DOHH2 (cell line): ENCODE results near the gene BAG5.

Experiments used
- H3F3A ChIP-seq: fragments of 200-600 bp; sonication (generic), shearing (Covaris generic); 2 replicates; pipeline ENCODE4 v1.6.0; 2016; ENCODE audit warnings: antibody characterized with exemption, mild to moderate bottlenecking; ENCODE audit not compliant: control insufficient read depth, insufficient read depth
- H3K27ac ChIP-seq: fragments of 200-600 bp; sonication (generic); 2 replicates; pipeline ENCODE4 v1.5.1; 2014; ENCODE audit warnings: low read depth, mild to moderate bottlenecking, low read length, moderate library complexity
- H3K27me3 ChIP-seq: fragments of 200-600 bp; sonication (generic); 2 replicates; pipeline ENCODE4 v1.6.1; 2014; ENCODE audit warnings: mild to moderate bottlenecking, low read length, mixed read lengths; ENCODE audit not compliant: control insufficient read depth
- H3K36me3 ChIP-seq: fragments of 200-600 bp; sonication (generic); 2 replicates; pipeline ENCODE4 v1.6.1; 2014; ENCODE audit warnings: mild to moderate bottlenecking, low read length, moderate library complexity, mixed read lengths; ENCODE audit not compliant: control insufficient read depth
- H3K4me1 ChIP-seq: fragments of 200-600 bp; sonication (generic); 2 replicates; pipeline ENCODE4 v1.6.1; 2014; ENCODE audit warnings: mild to moderate bottlenecking, low read length, mixed read lengths; ENCODE audit not compliant: control insufficient read depth
- H3K4me2 ChIP-seq: fragments of 200-600 bp; sonication (generic); 2 replicates; pipeline ENCODE4 v1.6.0; 2014; ENCODE audit warnings: mild to moderate bottlenecking, low read length, moderate library complexity
- H3K4me3 ChIP-seq: fragments of 200-600 bp; sonication (generic); 2 replicates; pipeline ENCODE4 v1.5.1; 2014; ENCODE audit warnings: mild to moderate bottlenecking, low read length, mixed read lengths
- H3K79me2 ChIP-seq: fragments of 200-600 bp; sonication (generic); 2 replicates; pipeline ENCODE4 v1.6.1; 2014; ENCODE audit warnings: mild to moderate bottlenecking, low read length, mixed read lengths; ENCODE audit not compliant: control insufficient read depth
- H3K9me2 ChIP-seq: fragments of 200-600 bp; sonication (generic); replicated peaks from 2 replicates; pipeline ENCODE4 v1.6.1; 2014; ENCODE audit warnings: mild to moderate bottlenecking, low read length, mixed read lengths; ENCODE audit not compliant: control insufficient read depth
- H3K9me3 ChIP-seq: fragments of 200-600 bp; sonication (generic); 2 replicates; pipeline ENCODE4 v1.6.1; 2014; ENCODE audit warnings: antibody characterized with exemption, low read length, mixed read lengths; ENCODE audit not compliant: control insufficient read depth, insufficient read depth
- H4K20me1 ChIP-seq: fragments of 200-600 bp; sonication (generic); 2 replicates; pipeline ENCODE4 v1.6.0; 2014; ENCODE audit warnings: low read depth, mild to moderate bottlenecking, antibody characterized with exemption, low read length, moderate library complexity; ENCODE audit not compliant: control insufficient read depth, insufficient read depth
- CTCF ChIP-seq: fragments of 200-600 bp; sonication (generic); IDR thresholded peaks from one replicate; pipeline ENCODE4 v1.5.1; 2014; ENCODE audit warnings: antibody characterized with exemption, mild to moderate bottlenecking, low read depth, low read length; ENCODE audit not compliant: poor library complexity, severe bottlenecking
- EZH2phosphoT487 ChIP-seq: fragments of 200-600 bp; sonication (generic); IDR thresholded peaks from 2 replicates; pipeline ENCODE4 v1.6.1; 2017; ENCODE audit warnings: borderline replicate concordance, mild to moderate bottlenecking, antibody characterized with exemption, low read length, moderate library complexity, mixed read lengths

BAG5 gene

GRCh38 chr14:103543140-103543539 is 19.3 kb downstream of the BAG5 start:
- H3F3A ChIP-seq: no peaks in the 10 kb centered on the region
- H3K4me1 ChIP-seq: peaks cover 7% of the 10 kb centered on the region
- H4K20me1 ChIP-seq: no peaks in the 10 kb centered on the region
- TF ChIP-seq CTCF (no peak), EZH2phosphoT487 (no peak)
- peaks cover 4% of the 10 kb centered on the region for H3K27me3 ChIP-seq
- H3K27ac ChIP-seq: no peak overlapping the region
- H3K36me3 ChIP-seq: no peaks in the 10 kb centered on the region
- no peaks in the 10 kb centered on the region for H3K9me3 ChIP-seq
- no peak overlapping the region for H3K4me2 ChIP-seq
- H3K9me2 ChIP-seq: no peaks in the 10 kb centered on the region
- H3K79me2 ChIP-seq: no peaks in the 10 kb centered on the region
- H3K4me3 ChIP-seq: no peak overlapping the region

- Histone ChIP-seq H3F3A (no peaks in the 10 kb centered on the region), H3K4me2 (no peak overlapping the region), H3K79me2 (no peaks in the 10 kb centered on the region), H3K36me3 (no peaks in the 10 kb centered on the region), H3K9me2 (no peaks in the 10 kb centered on the region), H4K20me1 (no peaks in the 10 kb centered on the region), H3K4me3 (no peak overlapping the region), H3K27me3 (peaks cover 4% of the 10 kb centered on the region), H3K27ac (no peak overlapping the region), H3K4me1 (peaks cover 7% of the 10 kb centered on the region), H3K9me3 (no peaks in the 10 kb centered on the region)
- no peak for TF ChIP-seq CTCF
- no peak for TF ChIP-seq EZH2phosphoT487
Measured at GRCh38 chr14:103542605-103543088, 19.8 kb downstream of the BAG5 start.

- Histone ChIP-seq H3K36me3 (no peaks in the 10 kb centered on the region), H3K9me2 (no peaks in the 10 kb centered on the region), H3K27ac (no peak overlapping the region), H3F3A (no peaks in the 10 kb centered on the region), H3K79me2 (no peaks in the 10 kb centered on the region), H3K4me3 (no peak overlapping the region), H4K20me1 (no peaks in the 10 kb centered on the region), H3K9me3 (no peaks in the 10 kb centered on the region), H3K4me1 (peaks cover 5% of the 10 kb centered on the region), H3K4me2 (no peak overlapping the region), H3K27me3 (peaks cover 4% of the 10 kb centered on the region)
- no peak for TF ChIP-seq EZH2phosphoT487
- no peak for TF ChIP-seq CTCF
Measured at GRCh38 chr14:103541709-103542604, 20.5 kb downstream of the BAG5 start.
